Measurements from ENCODE around the gene FKBP2.

Gene FKBP2

DNA sequence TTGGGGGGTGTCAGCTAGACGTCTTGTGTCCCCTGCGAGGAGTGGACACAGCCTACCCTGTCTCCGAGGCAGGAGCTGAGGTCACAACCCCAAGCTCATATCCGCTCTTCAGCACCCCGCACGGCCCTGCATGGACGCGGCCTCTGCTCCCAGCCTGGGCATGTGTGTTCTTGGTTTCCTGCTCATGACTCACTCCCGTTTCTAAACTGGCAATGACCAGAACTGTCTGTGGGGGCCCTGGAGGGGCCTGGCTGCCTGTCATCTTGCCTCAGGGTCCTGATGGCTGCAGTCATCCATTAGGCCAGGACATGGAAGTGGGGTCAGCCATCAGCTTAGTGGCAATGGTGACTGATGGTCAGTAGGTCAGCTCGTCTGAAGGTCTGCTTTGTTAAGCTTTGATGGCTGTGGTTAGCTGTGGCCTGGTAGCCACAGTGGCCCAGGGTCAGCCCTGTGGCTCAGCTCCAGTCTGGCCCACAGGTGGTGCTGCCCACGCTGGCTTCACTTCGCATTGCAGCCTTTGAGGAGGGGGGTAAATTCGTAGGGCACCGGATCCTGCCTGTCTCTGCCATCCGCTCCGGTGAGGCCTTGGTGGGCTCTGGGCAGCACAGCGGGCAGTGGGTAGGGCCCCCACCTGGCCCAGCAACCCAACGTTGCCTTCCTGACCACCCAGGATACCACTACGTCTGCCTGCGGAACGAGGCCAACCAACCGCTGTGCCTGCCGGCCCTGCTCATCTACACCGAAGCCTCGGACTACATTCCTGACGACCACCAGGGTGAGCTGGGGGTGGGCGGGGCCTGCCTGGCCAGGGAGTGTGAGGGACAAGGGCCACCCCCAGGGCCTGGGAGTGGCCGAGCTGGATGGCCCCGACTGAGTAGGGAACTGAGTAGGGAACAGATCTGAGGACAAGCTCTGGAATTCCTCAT, 22.4 kb downstream of the FKBP2 start:
- DNase-seq (ENCODE audit: low read depth in 2 of 2, low spot score in 1 of 2), result no peak

DNA sequence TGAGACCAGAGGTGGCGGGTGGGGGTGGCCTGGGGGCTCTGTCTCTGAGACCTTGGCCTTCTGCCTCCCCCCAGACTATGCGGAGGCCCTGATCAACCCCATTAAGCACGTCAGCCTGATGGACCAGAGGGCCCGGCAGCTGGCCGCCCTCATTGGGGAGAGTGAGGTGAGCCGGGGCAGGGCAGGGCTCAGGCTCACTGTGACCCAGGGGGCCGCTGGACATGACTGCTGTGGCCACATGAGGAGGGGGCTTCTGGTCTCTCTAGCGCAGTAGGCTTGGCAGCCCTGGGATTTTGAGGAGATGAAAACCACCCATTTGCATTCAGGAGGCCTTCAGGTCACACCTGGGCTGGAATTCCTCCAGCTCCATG, 23.0 kb downstream of the FKBP2 start:
- no peak for DNase-seq (ENCODE audit: low read depth in 2 of 2, low spot score in 1 of 2)

DNA sequence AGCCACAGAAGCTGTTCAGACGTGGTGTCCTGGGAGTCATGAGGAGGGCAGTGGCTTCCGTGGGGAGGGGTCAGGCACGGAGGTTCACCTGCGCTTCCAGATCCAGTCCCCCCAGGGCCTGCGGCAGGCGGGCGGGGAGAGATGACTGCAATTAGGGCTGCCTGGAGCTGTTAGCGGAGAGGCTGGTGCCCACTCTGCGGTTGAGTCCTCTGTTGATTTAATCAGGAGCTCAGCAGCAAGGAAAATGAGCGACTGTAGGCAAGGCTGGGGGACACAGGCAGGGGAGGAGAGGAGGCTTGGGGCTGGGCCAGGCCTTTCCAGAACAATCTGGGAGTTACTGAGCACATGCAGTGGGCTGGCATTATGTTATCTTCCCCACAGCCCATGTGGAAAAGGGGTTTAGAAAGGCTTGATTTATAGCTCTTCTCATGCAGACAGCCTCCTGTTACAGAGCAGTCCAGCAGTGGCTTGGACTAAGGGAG, 23.5 kb downstream of the FKBP2 start:
- no peak for DNase-seq (ENCODE audit: low read depth in 2 of 2, low spot score in 1 of 2)

DNA sequence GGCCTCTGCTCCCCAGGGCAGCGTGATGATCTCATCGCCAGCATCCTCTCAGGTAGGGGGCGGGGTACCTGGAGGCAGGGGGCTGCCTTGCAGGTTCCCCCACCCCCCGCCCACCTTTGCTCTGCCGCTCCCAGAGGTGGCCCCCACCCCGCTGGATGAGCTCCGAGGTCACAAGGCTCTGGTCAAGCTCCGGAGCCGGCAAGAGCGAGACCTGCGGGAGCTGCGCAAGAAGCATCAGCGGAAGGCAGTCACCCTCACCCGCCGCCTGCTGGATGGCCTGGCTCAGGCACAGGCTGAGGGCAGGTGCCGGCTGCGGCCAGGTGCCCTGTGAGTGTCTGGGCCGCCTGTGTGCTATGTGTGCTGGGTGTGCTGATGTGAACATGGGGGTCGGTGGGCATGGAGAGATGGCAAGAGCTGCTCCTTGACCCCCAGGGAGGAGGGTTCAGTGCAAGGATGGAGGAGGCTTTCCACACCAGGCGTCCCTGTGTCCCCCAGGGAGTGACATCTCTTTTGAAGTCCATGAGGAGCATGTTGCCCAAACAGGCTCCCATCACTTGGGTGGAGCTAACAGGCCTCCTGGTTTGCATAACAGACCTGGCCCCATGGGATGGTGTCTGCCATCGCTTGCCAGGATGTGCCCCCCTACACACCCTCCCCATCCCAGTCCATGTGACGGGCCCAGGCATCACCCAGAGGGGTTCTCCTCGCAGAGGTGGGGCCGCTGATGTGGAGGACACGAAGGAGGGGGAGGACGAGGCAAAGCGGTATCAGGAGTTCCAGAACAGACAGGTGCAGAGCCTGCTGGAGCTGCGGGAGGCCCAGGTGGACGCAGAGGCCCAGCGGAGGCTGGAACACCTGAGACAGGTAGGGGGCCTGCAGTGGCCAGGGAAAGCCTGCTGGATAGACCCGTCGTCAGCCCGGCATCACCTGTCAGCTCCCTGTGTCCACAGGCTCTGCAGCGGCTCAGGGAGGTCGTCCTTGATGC, 24.6 kb downstream of the FKBP2 start:
- no peak for DNase-seq (ENCODE audit: low read depth in 2 of 2, low spot score in 1 of 2)

DNA sequence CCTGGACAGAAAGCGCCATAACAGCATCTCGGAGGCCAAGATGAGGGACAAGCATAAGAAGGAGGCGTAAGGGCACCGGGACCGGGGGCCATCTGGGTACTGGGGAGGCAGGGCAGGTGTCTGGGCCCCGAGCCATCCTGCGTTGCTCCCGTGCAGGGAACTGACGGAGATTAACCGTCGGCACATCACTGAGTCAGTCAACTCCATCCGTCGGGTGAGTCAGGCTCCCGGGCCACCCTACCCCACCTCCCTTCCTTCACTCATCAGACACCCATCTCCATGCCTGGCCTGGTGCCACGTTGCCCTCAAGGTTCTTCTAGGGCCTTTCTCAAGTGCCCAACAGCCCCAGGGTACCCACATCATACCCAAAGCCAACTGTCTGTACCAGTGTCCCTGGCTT, 25.4 kb downstream of the FKBP2 start:
- DNase-seq (ENCODE audit: low read depth in 2 of 2, low spot score in 1 of 2), result no peak

DNA sequence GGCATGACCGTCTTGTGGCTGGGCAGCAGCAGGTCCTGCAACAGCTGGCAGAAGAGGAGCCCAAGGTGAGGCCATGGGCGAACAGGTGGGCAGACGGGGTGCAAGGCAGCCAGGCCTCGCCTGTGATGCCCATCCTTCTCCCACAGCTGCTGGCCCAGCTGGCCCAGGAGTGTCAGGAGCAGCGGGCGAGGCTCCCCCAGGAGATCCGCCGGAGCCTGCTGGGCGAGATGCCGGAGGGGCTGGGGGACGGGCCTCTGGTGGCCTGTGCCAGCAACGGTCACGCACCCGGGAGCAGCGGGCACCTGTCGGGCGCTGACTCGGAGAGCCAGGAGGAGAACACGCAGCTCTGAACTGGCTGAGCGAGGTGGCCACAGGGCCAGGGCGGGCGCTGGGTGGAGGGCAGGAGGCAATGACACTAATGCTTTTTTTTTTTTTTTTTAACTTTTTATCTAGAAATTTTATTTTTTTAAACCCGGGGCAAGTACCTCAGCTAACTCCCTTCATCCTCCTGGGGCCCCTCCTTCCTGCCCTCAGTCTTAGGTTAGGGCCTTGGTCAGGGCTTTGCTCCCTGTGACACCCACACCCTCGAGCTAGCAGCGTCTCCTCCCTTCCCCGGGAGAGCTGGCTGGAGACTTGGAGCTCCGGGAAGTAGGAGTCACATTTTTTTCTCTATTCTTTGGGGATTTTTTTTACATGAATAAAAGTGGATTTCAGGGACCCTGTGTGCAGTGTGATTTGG, 26.5 kb downstream of the FKBP2 start:
- DNase-seq (ENCODE audit: low read depth in 2 of 2, low spot score in 1 of 2), result no peak

DNA sequence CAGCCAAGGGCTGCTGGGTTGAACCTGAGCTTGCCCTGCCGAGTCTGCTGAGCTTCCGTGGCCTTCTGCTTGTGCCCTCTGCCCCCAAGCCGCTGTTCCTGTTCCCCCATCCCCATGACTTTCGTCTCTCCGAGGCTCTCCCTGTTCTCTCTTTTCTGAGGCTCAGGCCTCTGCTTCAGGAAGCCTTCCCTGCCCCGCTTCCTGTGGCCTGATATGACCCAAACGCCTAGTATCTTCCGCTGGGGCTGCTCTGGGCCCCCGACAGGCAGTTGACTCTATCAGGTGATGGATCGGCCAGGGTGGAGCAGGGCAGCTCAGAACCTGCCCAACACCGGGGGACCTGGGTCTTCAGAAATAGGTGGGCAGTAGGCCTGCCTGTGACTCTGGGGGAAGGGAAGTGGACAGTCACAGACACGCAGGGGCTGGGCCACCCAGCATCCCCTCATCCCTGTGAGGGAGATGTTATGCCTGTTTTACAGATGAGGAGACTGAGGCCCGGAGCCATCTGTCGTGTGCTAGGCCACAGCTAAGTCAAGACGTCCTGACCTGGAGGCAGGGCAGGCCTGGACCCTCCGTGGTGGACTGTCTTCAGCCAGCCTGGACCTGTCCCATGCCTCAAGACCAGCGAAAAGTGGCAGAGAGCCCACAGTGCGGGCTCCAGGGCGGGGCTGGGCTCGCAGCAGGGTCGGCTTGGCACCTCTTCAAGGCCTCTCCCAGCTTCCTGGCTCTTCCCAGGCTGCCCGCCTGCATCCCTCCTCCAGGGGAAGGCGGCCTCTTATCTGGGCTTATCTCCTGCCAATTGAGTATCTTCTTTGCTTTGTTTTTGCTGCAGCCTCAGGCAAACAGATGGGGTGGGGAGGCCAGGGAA, 27.4 kb downstream of the FKBP2 start:
- DNase-seq (ENCODE audit: low read depth in 2 of 2, low spot score in 1 of 2), result no peak

DNA sequence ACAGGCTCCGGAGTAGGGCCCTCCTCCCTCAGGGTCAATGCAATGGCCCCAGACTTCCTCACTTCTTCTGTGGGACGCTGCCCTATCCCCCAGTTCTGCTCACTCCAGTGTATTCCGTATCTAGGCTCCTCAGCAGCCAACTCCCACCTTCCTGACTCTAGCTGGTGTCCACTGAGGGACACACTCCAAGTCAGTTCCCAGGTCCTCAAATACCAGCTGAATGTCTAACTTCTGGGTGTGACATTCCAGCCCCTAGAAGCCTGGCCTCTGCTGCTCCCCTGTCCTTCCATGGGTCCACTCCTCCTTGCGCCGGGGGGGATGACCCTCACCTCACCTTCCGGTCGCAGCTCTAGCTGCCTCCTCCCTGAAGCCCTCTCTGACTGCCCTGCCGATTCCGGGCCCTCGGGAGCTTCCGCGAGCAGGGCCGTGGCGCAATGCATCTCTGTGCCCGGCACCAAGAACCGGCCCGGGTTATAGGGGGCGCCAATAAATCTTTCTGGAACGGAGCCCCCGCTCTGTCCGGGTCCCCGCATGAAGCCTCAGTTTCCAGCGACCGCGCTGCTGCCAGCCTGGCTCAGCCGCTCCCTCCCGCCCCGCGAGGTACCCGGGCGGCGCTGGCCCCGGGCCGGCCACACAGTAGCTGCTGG, 28.1 kb downstream of the FKBP2 start:
- DNase-seq (ENCODE audit: low read depth in 2 of 2, low spot score in 1 of 2), result no peak

DNA sequence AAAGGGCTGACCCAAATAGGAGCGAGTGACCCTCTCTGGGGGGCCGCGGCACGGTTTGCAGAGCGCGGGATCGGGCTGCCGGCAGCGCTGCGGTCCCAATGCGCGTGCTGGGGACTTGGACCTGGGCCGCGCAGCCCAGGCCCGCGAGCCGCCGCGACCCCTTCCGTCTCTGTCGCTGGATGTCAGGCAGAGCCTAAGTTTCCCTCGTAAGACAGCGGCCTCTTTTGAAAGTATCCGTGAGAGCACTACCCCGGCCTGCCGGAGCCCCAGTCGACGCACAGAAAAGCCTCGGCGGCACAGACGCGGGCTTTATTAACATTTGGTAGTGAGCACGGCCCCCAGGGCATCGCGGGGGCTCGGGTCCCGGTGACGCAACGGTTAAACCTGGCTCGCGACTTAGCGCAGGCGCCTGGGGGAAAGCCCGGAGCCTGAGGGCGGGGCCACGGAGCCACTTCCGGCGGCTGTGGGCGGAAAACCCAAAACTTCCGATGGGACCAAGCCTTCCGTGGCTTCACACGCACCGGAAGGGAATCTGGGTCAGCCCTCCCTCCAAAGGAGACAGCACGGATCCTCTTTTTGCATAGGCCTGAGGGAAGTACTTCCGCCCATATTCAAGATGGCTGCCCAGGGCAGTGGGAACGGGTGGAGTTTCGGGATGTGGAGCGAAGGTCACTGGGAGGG, 28.8 kb downstream of the FKBP2 start:
- peak; percentile 96 to 97 for DNase-seq (ENCODE audit: low read depth in 2 of 2, low spot score in 1 of 2)

DNA sequence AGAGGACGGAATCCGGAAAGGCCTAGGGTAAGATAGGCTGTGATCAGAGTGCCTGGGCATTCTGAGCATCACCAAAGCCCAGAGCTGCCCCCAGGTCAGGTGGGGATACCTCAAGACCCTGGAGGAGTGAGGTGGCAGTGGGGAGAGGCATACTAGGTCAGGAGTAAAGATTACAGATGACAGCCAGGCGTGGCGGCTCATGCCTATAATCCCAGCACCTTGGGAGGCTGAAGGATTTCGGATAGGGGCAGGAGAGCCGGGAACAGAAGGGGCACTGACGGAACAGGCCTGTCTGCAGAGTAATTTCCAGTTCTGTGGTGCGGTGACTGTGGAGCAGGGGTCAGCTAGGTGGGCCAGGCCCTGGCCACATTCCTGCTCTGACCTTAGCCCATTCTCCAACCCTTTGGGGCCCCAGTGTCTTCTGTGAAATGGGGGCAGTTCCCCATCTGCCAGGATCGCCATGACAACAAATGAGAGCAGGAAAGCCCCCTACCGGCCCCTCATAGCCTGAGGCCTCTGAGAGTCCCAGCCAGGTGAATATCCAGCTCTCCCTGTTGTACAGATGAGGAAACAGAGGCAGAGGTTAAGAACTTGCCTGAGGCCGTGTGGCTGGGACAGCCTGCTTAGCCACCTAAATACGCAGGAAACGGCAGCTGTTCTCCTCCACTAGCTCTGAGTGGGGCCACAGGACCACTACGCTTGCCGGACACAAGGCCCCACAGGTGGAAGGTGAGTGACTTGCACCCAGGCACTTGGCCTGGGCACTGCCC, 34.3 kb downstream of the FKBP2 start:
- DNase-seq (ENCODE audit: low read depth in 2 of 2, low spot score in 1 of 2), result no peak

DNA sequence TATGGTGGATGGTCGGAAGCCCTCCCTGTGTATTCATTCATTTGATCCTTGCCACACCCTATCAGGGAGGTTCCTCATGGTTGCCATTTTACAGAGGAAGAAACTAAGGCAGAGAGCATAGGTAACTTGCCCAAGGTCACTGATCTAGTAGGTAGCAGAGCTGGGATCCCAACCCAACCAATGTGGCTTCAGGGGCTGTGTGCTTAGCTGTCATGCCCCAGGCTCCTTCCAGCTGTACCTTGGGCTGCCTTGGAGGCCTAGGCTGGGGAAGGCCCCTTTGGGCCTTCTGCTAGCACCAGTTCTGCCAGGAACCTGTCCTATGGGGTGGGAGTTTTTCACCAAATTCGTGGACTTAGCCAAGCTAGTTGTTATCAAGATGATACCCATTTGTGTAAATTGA, 34.9 kb downstream of the FKBP2 start:
- DNase-seq (ENCODE audit: low read depth in 2 of 2, low spot score in 1 of 2), result no peak

DNA sequence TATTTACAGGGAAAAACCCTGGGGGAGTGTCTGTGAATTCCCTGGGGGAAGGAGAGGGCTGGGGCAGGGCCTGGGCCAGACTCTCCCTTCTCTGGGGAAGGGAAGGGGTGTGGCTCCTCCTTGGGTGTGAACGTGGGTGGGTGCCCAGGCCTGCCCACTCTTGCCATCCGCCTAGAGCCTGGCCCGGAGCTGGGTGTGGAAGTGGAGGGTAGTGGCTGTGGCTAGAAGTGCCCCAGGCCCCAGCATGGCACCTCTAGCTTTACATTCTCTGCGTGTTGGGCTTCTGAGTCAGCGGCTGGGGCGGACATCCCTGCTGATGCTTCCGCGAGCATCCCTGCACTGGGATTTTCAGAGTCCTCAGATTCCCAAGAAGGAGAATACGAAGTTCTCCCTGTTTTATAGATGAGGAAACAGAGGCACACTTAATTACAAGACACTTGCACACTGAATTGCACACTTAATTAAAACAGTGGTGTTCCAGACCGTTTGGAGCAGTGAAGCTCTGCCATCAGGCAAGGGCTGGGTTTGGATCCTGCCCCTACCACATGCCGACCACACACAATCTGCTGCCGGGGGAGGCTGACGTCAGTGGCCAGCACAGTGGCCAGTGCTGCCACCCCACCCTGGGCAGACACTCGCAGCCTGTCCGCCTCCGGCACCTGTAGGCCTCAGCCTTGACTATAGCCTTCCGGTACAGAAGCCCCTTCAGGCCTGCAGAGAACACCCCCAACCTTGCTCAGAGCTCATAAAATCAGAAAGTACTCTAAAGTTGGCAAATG, 35.9 kb downstream of the FKBP2 start:
- DNase-seq (ENCODE audit: low read depth in 2 of 2, low spot score in 1 of 2), result no peak

DNA sequence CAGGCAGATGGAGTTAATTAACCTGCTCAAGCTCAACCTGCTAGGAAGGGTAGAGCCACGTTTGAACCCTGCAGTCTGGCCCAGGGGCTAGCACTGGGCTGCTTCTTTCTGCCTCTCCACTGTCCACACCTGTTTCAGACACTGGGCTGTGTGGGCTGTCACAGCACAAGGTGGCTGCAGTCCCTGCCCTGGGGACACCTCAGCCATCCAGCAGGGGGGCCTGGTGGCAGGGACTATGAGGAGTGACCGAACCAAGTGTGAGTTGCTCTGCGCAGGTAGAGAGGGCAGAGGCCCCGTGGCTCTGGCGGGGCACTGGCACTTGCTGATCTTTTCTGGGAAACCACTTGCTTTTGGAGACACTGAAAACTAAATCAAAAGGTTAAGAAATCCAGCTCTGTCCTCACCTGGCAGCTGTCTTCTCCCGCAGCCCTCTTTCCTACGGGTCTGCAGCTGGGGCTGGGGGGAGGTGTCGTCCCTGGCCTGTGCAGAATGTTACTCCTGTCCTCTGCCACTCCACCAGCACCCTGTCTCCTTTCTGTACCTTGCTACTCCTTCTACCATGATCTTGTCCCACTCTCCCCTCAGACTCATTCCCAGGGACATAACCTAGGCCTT, 37.8 kb downstream of the FKBP2 start:
- no peak for DNase-seq (ENCODE audit: low read depth in 2 of 2, low spot score in 1 of 2)

DNA sequence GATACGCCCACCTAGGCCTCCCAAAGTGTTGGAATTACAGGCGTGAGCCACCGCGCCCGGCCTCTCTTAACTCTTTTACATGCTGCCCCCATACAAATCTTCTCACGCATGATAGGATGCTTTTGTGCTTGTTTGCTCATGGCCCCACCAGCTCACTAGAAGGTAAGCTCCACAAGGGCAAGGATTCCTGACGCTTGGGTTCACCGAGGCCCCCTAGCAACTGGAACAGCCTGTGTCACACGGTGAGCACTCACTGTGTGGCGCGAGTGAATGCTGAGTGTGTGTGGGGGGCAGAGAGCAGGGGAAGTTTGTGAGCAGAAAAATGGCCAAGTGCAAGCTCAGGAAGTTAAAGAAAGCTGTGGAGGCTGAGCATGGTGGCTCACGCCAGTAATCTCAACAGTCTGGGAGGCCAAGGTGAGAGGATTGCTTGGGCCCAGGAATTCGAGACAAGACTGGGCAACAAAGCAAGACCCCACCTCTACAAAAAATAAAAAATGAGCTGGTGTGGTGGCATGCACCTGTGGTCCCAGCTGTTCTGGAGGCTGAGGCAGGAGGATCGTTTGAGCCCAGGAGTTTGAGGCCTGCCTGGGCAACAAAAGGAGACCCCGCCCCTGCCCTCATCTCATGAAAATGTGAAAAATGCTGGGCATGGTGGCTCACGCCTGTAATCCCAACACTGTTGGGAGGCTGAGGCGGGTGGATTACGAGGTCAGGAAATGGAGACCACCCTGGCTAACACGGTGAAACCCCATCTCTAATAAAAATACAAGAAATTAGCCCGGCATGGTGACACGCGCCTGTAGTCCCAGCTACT, 41.3 kb downstream of the FKBP2 start:
- no peak for DNase-seq (ENCODE audit: low read depth in 2 of 2, low spot score in 1 of 2)

DNA sequence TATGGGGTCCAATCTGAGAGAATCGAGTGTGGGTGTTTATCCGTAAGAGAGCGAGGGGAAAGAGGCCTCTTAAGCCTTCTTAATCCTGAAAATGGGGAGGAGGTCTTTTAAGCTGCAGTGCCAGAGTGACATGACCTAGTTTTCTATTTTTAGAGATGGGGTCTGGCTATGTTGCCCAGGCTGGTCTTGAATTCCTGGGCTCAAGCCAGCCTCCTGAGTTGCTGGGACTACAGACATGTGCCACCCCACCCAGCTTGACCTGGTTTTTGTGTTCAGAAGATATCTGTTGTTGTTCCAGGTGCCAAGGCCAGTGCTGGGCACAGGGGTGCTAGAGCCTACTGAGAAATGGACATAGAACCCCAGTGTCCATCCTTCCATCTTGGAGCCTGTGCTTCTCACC, 42.2 kb downstream of the FKBP2 start:
- no peak for DNase-seq (ENCODE audit: low read depth in 2 of 2, low spot score in 1 of 2)
